Fibroblast of skin of right quadriceps (primary cell): ENCODE measurements around the gene CNGA1.
"Not testable (repeated sequence)": the region's sequence is repeated elsewhere in the genome, so short reads cannot be mapped to it uniquely, and the experiment has no call there.

ENCODE experiments used
- DNase-seq: peaks from one replicate; pipeline ENCODE4 v3.0.0-alpha.2; 2013

CNGA1 gene

DNA sequence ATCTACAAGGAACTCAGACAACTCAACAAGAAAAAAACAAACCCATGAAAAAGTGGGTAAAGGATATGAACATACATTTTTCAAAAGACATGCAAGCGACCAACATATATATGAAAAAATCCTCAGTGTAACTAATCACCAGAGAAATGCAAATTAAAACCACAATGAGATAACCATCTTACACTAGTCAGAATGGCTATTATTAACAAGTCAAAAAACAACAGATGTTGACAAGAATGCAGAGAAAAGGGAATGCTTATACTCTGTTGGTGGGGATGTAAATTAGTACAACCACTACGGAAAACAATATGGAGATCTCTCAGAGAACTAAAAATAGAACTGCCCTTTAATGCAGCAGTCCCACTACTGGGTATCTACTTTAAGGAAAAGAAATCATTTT lies 12.2 kb upstream of the CNGA1 start:
- peak; percentile 5 for DNase-seq

DNA sequence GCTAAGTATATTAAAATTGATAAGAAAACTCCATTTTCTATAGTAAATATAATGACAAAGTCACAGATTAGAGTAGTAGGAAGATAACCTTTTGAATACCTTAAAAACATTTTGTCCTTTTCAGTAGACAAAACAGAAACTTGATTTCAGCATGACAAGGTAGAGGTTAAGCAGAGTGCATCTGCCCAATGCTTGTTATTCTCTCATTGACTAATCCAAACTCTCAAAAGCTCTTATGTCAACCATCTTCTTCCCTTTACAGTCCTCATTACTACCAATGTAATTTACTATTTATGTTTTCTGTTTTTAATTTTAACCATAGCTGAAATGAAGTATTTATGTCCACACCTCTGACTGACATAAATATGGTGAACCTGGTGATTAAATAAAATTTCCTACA lies 11.2 kb upstream of the CNGA1 start:
- no peak for DNase-seq

DNA sequence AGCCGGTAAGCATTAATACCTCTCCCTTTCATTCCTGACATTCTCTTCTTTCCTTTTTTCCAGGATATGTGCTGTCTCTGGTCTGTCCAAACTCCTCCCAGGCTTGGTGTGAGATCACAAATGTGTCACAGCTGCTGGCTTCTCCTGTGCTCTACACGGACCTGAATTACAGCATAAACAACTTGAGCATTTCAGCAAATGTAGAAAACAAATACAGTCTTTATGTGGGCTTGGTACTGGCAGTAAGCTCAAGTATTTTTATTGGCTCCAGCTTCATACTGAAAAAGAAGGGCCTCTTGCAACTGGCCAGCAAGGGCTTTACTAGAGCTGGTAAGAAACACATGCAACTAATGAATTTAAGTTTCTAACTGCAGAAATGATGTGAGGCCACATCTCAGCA lies 8.5 kb upstream of the CNGA1 start:
- DNase-seq: peak; percentile 22

DNA sequence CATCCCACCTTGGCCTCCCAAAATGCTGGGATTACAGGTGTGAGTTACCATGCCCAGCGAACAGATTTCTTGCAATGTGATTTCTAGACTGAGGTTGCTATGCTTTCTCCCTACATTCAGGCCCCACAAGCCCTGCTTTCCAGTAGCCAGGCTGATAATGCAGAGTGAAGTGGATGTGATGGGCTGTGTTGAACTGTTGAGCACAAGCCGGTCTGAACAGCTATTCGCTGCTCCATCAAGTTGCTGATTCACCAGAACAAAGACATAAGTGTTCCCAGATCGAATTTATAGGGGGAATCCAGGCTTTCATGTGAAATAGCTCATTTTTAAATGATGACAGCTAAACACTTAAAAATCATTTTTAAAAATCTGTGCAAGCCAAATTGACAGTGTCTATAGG lies 8.0 kb upstream of the CNGA1 start:
- no peak for DNase-seq

DNA sequence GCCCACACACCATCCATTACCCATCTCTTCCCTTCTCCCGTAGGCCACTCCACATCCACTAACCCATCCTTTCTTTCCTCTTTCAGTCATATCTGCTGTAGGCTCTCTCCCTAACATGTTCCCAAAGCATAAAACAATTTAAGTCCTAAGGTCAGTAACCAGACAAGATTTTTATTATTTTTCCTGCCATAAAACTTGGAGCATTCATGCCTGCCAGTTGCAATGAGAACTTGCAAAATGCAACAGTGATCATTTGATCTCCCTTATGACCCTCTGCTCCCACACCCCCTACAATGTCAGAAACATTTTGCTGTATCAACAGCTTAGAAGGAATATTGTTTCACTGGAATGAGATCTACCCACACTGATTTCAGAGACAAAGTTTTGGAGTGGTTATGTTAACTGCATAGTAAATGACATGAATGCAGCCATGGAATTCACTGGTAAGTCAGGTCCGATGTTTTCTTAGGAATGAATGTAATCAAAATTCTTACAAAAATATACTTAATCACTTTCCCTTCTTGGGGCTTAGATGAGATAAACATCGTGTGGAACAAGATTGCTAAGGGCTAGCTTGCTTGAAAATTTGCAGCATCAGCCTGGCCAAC lies 5.8 kb upstream of the CNGA1 start:
- no peak for DNase-seq

DNA sequence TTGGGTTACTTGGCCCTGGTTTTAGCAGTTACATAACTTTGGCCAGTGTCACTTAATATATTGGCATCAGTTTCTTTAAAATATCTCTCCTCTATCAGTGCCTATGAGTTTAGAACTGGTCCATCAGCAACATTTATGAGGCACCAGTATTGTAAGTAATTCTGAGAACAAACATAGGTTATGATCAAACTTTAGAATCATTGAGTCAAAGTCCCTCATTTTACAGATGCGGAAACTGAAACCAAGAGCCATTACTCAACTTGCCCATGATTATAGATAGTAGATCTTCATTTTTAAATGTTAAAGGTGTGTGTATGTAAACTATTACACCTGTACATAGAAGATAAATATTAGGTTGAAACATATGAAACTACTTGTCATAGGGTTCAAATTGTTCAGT lies 4.6 kb upstream of the CNGA1 start:
- no peak for DNase-seq

DNA sequence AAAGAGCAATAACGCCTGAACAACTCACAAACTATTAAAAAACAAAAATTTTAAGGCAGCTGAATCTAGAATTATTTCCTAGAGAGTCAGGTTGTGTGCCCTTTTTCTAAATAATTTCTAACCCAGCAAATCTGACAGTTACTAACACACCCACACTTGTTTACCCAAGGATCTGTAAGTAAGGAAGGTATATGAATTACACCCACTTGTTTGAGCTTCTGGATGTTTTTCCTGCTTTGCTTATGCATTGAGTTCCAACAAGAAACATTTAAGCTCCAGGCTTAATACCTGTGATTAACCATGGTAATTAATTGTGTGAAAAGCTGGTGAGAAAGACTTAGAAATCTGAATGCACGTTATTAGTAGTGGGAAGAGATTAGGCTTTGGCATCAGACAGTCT lies 1.6 kb upstream of the CNGA1 start:
- no peak for DNase-seq

DNA sequence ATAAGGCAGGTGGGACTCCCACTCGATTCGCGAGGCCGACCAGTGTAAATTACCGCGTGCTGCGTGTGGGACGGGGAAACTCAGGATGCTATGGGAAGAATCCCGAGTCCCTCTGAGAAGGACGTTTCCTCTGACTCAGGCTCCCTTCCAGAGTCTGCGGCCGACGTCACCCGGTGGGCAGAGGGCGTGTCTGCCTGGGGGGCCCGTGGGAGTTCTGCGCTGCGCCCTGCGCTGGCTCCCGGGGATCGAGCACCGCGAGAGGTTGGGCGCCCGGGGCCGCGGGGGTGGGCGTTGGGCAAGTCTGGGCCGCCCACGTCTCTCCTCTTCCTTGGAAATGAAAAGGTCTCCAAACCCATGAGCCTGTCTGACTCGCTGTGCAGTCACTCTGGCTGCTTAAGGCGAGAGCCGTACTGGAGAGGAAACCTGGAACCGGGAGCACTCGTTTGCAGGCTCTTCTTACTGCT lies 659 bp upstream of the CNGA1 start:
- peak; percentile 55 for DNase-seq

DNA sequence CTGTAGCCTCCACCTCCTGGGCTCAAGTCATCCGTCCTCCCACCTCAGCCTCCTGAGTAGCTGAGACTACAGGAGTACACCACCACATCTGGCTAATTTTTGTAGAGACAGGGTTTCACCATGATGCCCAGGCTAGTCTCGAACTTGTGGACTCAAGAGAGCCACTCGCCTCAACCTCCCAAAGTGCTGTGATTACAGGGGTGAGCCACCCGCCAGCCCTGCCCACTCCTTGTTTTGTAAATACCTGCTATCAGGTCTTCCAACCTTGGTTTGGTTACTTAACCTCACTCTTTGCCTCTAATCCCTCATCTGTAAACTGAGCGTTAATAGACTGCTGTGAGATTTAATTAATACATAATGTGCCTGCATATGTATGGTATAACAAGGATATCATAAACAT lies 803 bp downstream of the CNGA1 start:
- no peak for DNase-seq

DNA sequence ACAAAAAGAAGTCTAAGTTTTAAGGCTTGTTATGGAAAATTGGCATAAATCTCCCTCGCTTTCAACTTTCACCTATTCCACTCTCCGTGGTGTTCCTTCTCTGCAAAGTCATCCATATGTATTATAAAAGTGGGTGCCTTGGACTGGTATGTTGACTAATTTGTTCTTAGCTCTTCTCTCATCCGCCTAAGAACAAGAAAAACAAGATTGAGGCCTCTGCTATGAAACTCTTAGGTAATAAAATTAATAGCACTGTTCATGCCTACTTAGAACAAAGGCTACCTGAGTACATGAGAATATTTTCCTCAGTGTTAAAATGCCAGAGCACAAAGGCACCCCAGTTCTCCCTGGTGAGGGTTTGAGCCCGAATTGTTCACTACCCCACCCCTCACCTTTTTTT lies 1.3 kb downstream of the CNGA1 start:
- no peak for DNase-seq

DNA sequence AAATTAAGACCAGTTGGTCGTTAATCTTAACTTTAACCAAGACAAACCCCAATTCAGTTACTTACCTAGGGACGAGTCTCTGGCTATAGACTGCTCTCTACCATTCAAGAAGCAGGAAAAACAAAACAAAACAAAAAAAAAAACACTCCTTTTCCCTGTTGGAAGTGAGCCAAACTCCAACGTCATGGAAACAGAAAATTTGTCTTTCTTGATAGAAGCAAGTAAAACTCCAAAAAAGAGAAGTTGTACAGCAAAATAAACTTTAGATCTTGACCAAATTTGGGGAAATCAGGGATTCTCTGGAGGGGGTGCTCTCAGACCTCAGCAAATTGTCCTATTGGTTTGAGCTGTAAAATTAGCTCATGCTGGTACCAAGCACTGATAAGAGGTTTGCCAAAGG lies 3.7 kb downstream of the CNGA1 start:
- no peak for DNase-seq

DNA sequence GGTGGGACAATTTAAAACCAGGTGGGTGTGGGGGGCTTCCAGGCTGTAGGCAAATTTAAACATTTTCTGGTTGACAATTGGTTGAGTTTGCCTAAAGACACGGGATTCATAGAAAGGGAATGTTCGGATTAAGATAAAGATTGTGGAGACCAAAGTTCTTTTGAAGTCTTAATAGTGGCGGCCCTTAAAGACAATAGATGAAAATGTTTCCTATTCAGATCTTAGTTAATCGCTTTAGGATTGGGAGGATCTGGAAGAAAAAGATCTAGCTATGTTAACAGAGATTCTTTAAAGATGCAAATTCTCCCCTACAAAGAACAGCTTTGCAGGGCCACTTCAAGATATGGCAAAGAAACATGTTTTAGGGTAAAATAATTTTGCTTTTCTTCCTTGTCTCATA lies 4.8 kb downstream of the CNGA1 start:
- no peak for DNase-seq

DNA sequence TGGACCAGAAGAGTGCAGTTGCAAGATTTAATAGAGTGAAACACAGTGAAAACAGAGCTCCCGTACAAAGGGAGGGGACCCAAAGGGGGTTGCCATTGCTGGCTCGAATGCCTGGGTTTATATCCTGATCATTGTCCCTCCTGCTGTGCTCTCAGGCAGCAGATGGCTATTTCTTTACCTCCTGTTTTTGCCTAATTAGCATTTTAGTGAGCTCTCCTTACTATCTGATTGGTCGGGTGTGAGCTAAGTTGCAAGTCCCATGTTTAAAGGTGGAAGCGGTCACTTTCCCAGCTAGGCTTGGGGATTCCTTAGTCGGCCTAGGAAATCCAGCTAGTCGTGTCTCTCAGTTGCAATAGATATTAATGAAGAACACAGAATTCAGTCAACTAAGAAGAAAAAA lies 5.6 kb downstream of the CNGA1 start:
- not testable (repeated sequence) for DNase-seq

DNA sequence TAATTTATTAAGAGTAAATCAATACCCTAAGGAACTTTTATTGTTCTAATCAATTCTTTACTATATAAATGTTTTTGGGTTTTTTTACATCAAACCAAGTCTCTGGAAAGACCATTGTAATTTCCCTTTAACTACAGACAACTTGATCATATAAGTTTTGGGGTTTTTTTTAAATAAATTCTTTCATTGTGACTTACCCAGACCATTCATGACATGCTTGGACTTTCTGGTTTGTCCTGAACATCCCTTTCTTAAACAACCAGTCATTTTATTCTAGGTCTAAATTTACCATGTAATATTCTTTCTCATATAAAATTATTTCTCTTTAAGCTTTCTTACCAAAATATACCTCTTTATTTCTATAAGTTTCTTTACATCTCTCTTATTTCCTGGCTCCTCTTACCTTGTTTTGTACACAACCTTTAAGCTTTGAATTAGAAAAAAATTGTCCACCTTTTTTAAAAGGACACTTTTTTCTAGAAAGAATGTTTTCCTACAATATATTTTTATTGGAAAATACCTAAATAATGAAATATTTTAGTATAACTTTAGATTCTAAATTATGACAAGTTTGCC lies 8.4 kb downstream of the CNGA1 start:
- DNase-seq: no peak

DNA sequence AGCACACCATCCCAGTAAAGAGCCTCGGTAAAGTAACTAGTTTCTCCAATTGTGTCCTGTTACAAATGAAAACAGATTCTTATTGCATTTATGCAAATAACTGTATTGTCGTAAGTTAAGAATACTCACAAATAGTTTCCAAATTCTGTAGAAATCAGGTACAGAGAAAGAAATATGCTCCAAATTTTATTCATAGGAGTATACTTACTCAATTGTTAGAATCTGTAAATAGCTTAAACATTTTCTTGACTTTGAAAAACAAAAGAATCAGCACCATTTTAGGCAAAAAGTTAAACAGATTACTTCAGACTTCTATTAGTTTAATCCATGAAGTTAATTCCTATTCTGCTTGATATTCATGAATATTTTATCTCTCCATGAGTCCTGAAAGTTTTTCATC lies 10.7 kb downstream of the CNGA1 start:
- no peak for DNase-seq

DNA sequence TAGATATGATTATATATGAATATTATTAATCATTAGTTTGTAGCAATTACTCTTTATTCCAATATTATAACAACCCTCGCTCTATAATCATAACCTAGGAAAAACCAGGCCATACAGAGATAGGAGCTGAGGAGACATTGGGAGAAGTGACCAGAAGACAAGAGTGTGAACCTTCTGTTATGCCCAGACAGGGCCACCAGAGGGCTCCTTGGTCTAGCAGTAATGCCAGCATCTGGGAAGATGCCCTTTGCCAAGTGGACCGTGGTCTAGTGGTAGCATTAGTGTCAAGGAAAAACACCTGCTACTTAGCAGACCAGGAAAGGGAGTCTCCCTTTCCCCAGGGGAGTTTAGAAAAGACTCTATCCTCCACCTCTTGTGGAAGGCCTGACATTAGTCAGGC lies 12.9 kb downstream of the CNGA1 start:
- DNase-seq: not testable (repeated sequence)

DNA sequence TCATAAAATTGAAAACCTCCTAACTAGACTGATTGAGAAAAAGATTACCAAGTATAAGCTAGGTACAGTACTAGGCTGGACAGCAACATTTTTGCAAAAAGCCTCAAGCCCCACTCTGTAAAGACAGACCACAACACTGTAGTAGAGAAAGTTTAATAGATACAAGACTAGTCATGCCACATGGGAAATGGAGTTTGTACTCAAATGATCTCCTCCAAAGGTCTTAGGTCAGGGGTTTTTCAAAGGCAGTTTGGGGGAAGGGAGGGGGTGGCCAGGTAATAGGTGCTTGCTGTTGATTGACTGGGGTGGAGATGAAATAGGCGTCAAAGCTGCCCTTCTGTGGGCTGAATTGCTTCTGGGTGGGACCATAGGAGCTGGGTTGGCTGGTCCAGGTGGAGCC lies 14.2 kb downstream of the CNGA1 start:
- DNase-seq: no peak

DNA sequence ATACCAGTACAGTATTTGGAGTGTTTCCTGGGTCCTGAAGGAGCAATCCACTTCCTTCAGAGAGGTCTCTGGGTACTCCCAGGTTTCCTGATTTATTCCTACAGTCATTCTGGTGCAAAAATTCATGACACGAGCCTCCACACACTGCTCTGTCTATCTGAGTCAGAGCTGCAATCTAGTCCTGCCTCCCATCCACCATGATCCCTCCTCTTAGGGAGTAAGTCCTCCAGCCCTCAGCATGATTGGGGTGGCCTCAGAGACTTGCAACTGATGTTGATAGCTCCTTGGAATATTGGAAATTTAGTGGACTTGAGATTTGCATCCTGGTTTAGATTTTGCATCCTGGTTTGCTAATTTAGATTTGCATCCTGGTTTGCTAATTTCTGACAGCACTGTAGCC lies 20.5 kb downstream of the CNGA1 start:
- no peak for DNase-seq

DNA sequence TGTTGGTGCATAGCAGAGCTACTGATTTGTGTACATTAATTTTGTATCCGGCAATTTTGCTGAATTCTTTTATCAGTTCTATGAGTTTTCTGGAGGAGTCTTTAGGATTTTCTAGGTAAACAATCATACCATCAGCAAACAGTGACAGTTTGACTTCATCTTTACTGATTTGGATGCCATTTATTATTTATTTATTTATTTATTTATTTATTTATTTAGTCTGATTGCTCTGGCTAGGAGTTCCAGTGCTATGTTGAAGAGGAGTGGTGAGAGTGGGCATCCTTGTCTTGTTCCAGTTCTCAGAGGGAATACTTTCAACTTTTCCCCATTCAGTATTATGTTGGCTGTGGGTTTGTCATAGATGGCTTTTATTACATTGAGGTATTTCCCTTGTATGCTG lies 24.0 kb downstream of the CNGA1 start:
- DNase-seq: not testable (repeated sequence)

DNA sequence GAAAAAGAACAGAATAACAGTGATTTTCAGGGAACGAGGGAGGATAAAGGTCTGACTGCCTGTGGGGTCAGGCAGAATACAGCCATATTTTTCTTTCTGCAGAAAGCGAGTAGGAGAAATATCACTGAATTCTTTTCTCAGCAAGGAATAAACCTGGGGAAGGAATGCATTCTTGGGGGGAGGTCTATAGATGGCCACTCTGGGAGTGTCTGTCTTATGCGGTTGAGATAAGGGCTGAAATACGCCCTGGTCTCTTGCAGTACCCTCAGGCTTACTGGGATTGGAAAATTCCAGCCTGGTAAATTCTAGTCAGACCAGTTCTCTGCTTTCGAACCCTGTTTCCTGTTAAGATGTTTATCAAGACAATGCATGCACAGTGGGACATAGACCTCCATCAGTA lies 26.3 kb downstream of the CNGA1 start:
- no peak for DNase-seq

DNA sequence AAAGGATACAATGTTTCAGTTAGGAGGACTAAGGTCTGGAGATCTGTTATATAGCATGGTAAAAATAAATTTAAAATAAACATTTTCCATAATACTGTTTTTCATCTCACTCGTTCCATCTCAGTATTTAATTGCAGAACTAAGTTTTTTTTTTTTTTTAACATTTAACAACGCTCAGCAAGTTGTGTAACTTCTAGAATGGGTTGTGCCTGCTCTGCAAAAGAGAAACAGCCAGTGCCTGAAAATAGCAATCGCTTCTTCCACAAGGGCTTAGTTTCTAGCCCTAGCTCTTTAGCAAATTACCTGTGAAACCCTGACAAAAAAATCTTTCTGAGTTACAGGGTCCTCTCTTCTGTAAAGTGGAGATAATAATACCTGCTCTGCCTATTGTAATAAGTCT lies 41.9 kb downstream of the CNGA1 start:
- DNase-seq: no peak

DNA sequence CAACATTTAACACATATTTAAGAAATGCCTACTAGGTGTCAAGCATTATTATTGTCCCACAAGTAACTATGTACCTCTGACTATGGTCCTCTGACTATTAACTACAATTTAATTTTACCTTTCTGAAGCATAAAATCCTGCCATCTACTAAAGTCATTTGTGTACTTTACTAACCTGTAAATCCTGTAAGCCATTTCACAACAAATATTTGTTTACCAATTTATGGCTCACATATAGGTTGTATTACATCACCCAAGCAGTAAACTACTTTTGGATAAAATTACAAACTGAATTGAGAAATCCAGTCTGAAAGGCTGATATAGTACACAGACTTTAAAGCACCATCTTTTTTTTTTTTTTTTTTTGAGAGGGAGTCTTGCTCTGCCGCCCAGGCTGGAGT lies 43.8 kb downstream of the CNGA1 start:
- no peak for DNase-seq

DNA sequence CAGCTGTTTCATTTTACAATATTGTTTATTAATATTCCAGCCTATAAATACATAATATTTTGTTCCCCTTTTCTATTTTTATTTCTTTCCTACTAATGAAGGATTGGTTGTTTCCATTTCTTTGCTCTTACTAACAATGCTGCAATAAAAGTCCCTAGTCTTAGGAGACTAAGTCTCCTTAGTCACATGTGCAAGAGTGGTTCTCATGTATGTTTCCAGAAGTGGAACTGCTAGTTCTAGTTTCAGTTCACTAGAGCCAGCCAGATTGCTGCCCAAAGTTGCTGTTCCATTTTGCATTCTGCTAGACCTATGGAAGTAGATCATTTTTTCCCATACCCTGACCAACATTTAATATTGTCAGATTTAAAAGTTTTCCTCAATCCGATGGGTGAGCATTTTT lies 44.3 kb downstream of the CNGA1 start:
- DNase-seq: no peak

DNA sequence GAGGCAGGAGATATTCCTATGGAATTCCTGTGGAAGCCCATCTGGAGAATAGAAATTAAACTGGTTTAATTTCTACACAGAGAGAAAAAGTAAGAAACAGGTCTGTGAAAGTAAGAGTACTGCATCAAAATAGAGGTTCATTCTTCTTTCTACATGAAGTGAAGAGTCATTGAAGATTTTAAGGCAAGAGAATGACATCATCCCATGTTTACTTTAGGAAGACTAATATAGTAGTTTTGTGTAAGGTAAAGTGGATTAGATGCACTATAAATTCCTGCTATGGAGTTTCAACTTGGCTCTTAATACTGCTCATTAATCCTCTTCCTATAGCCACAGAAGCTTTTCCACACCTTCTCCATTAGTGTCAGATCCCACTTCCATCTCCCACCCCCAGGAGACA lies 47.6 kb downstream of the CNGA1 start:
- DNase-seq: no peak

DNA sequence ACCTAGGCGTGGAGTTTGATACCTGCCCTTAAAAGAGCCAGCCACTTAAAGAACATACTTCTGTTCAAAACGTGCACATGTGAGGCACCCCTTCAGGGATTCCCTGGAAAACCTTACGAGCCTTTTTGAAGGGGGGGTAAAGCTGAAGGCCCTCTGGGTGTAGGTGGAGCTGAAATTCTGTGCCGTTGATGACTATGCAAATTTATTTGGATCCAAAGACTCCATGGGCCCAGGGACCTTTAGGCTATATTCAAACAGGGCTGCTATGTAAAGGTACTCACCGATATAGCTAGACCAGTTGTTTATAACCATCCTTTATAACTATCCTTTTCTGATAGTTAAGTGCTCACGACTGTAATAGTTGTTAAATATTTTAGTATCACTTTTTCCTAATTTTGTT lies 61.8 kb downstream of the CNGA1 start:
- DNase-seq: no peak
